ENCODE data around the gene GRK4. TPM values are rescaled to one million over a fixed set of nuclear protein-coding genes. Genes with fewer than 3 reads are reported as not detected.

Gene GRK4
- polyA plus RNA-seq, 1 donor from 2014 or later, result 0.99 TPM

- peaks cover 24 to 29% (median 29%) of the 10 kb centered on the region in 3 donors for H3K4me1 Mint-ChIP-seq
- no peaks in the 10 kb centered on the region for H3K27me3 Mint-ChIP-seq
- H3K27ac Mint-ChIP-seq, result peak overlapping the region in 2 of 3 donors; percentile 67 to 72
- H3K4me3 Mint-ChIP-seq, result peak overlapping the region; percentile 87 to 97 (median 92)
- H3K9me3 Mint-ChIP-seq, result no peaks in the 10 kb centered on the region
- no peaks in the 10 kb centered on the region for H3K36me3 Mint-ChIP-seq
Measured at GRCh38 chr4:3074846-3075651, 111.7 kb downstream of the GRK4 start.

GRCh38 chr4:3075652-3075981 lies 112.2 kb downstream of the GRK4 start:
- Mint-ChIP-seq H3K9me3 (no peaks in the 10 kb centered on the region), H3K36me3 (no peaks in the 10 kb centered on the region), H3K4me3 (peak overlapping the region; percentile 87 to 97 (median 92)), H3K4me1 (peaks cover 24 to 32% (median 31%) of the 10 kb centered on the region in 3 donors), H3K27me3 (no peaks in the 10 kb centered on the region), H3K27ac (peak overlapping the region in 2 of 3 donors; percentile 47 to 72)

- no peaks in the 10 kb centered on the region for H3K36me3 Mint-ChIP-seq
- no peaks in the 10 kb centered on the region for H3K9me3 Mint-ChIP-seq
- H3K27ac Mint-ChIP-seq, result peak overlapping the region; percentile 36 to 91 (median 57)
- no peaks in the 10 kb centered on the region for H3K27me3 Mint-ChIP-seq
- H3K4me1 Mint-ChIP-seq, result peaks cover 29 to 42% (median 34%) of the 10 kb centered on the region in 3 donors
- H3K4me3 Mint-ChIP-seq, result peak overlapping the region; percentile 43 to 87 (median 64)
Measured at GRCh38 chr4:3077796-3078195, 114.4 kb downstream of the GRK4 start.

- Mint-ChIP-seq H3K27ac (peak overlapping the region; percentile 36 to 85 (median 57)), H3K9me3 (no peaks in the 10 kb centered on the region), H3K4me3 (peak overlapping the region; percentile 41 to 85 (median 64)), H3K4me1 (peaks cover 38 to 51% (median 39%) of the 10 kb centered on the region in 3 donors), H3K36me3 (no peaks in the 10 kb centered on the region), H3K27me3 (no peaks in the 10 kb centered on the region)
Measured at GRCh38 chr4:3079694-3080123, 116.3 kb downstream of the GRK4 start.

- Mint-ChIP-seq H3K4me1 (peaks cover 31 to 44% (median 37%) of the 10 kb centered on the region in 3 donors), H3K27ac (peak overlapping the region in 2 of 3 donors; percentile 35 to 43), H3K4me3 (no peak overlapping the region), H3K36me3 (no peaks in the 10 kb centered on the region), H3K9me3 (no peaks in the 10 kb centered on the region), H3K27me3 (no peaks in the 10 kb centered on the region)
Measured at GRCh38 chr4:3082925-3083515, 119.6 kb downstream of the GRK4 start.

GRCh38 chr4:3083732-3084131 lies 120.4 kb downstream of the GRK4 start:
- Mint-ChIP-seq H3K9me3 (no peaks in the 10 kb centered on the region), H3K27me3 (no peaks in the 10 kb centered on the region), H3K4me1 (peaks cover 29 to 42% (median 40%) of the 10 kb centered on the region in 3 donors), H3K27ac (no peak overlapping the region), H3K36me3 (no peaks in the 10 kb centered on the region), H3K4me3 (peak overlapping the region in 1 of 4 donors; percentile 2)

- H3K4me3 Mint-ChIP-seq, result no peak overlapping the region
- H3K27ac Mint-ChIP-seq, result peak overlapping the region in 2 of 3 donors; percentile 1 to 5
- peaks cover 2% of the 10 kb centered on the region for H3K36me3 Mint-ChIP-seq
- H3K9me3 Mint-ChIP-seq, result no peaks in the 10 kb centered on the region
- H3K4me1 Mint-ChIP-seq, result peaks cover 19 to 35% (median 25%) of the 10 kb centered on the region in 3 donors
- H3K27me3 Mint-ChIP-seq, result no peaks in the 10 kb centered on the region
Measured at GRCh38 chr4:3085948-3086670, 122.7 kb downstream of the GRK4 start.

GRCh38 chr4:3087115-3087797 lies 123.9 kb downstream of the GRK4 start:
- peak overlapping the region in 1 of 3 donors; percentile 29 for H3K27ac Mint-ChIP-seq
- H3K4me3 Mint-ChIP-seq, result no peak overlapping the region
- H3K36me3 Mint-ChIP-seq, result peaks cover 4% of the 10 kb centered on the region
- no peaks in the 10 kb centered on the region for H3K9me3 Mint-ChIP-seq
- H3K27me3 Mint-ChIP-seq, result no peaks in the 10 kb centered on the region
- peaks cover 17 to 40% (median 25%) of the 10 kb centered on the region in 3 donors for H3K4me1 Mint-ChIP-seq

Other genes with a start within 250 kb of the GRK4 start
- 54.5 TPM for gene TNIP2, start 207.2 kb upstream of the GRK4 start, polyA plus RNA-seq
- 22.7 TPM for gene SH3BP2, start 170.5 kb upstream of the GRK4 start, polyA plus RNA-seq
- 300 TPM for gene ADD1, start 119.7 kb upstream of the GRK4 start, polyA plus RNA-seq
- 18.9 TPM for gene NOP14, start 165 bp upstream of the GRK4 start, polyA plus RNA-seq
- gene HTT-AS, start 111.0 kb downstream of the GRK4 start, polyA plus RNA-seq, result not detected
- gene HTT, start 111.1 kb downstream of the GRK4 start, polyA plus RNA-seq, result 10.0 TPM

All from IgD-negative memory B cell (primary cell).